Thyroid gland (tissue), 4 donors: ENCODE measurements around the gene DNAAF5. TPM values are rescaled to one million over a fixed set of nuclear protein-coding genes. Genes with fewer than 3 reads are reported as not detected.

Experiments used
- DNase-seq, 2 donors: peaks; one replicate each; pipeline ENCODE4 v3.0.0-alpha.2; 2019
- H3K27ac ChIP-seq, 3 donors: fragments of 200-600 bp; sonication (generic); 1 replicate in 2 of 3; 2 replicates in 1 of 3; pipeline ENCODE4 v1.5.1; 2016 to 2019; ENCODE audit warnings: mild to moderate bottlenecking in 1 of 3, moderate library complexity in 1 of 3
- H3K27me3 ChIP-seq: fragments of 200-600 bp; sonication (generic); one replicate; pipeline ENCODE4 v1.5.1; 2019
- H3K36me3 ChIP-seq, 2 donors: fragments of 200-600 bp; sonication (generic); one replicate each; pipeline ENCODE4 v1.5.1; 2016 to 2019
- H3K4me1 ChIP-seq, 2 donors: fragments of 200-600 bp; sonication (generic); one replicate each; pipeline ENCODE4 v1.5.1; 2017 to 2019
- H3K4me3 ChIP-seq, 3 donors: fragments of 200-600 bp; sonication (generic); replicated peaks in 1 of 3; 1 replicate in 2 of 3; 2 replicates in 1 of 3; pipeline ENCODE4 v1.5.1; 2016; ENCODE audit warnings: mild to moderate bottlenecking in 1 of 3
- H3K9me3 ChIP-seq: fragments of 200-600 bp; sonication (generic); one replicate; pipeline ENCODE4 v1.5.1; 2017
- CTCF ChIP-seq, 6 experiments: fragments of 200-600 bp in 3 of 6; fragments of 450-650 bp in 3 of 6; sonication (generic) in 3 of 6; IDR thresholded peaks; one replicate each; pipeline ENCODE4 v1.5.1; 2016 to 2019; ENCODE audit warnings: antibody characterized with exemption in 6 of 6, mild to moderate bottlenecking in 2 of 6, inconsistent platforms in 1 of 6, moderate library complexity in 1 of 6
- POLR2A ChIP-seq, 2 donors: fragments of 450-650 bp; IDR thresholded peaks; one replicate each; pipeline ENCODE4 v1.6.1; 2017; ENCODE audit warnings: antibody characterized with exemption in 2 of 2, mild to moderate bottlenecking in 2 of 2, moderate library complexity in 1 of 2
- WGBS, 2 donors: methylation state at CpG; one replicate each; pipeline ENCODE4 v1.1.5; 2017; 5-methylcytosine and 5-hydroxymethylcytosine counted together
- intact Hi-C: fragments of 100-400 bp; cut with DNase I; formaldehyde crosslinking; loops from one replicate; pipeline ENCODE4 v1.15.1; 2023
- total RNA-seq, 4 donors: library from RNA; depleted of rRNA; stranded (reverse); fragments of >200 nt; gene quantifications; one replicate each; pipeline ENCODE4 v1.2.3, GENCODE V29; 2016

Gene DNAAF5
- total RNA-seq, 4 donors from 2014 or later, result 20.2 to 40.7 (median 34.0) TPM

GRCh38 chr7:755413-755805, 28.9 kb downstream of the DNAAF5 start:
- Histone ChIP-seq H3K27me3 (no peaks in the 10 kb centered on the region), H3K36me3 (peaks cover 36 to 39% of the 10 kb centered on the region in 2 donors), H3K4me1 (no peaks in the 10 kb centered on the region), H3K4me3 (no peak overlapping the region), H3K9me3 (no peaks in the 10 kb centered on the region), H3K27ac (no peak overlapping the region)
- TF ChIP-seq CTCF (IDR thresholded peaks at IDR 0.05) (no peak), POLR2A (IDR thresholded peaks at IDR 0.05) (no peak)
- 86 to 90% methylated on average over 9 of the region's 9 CpGs for WGBS, 2 donors
- intact Hi-C loops, result no loop called here
- no peak for DNase-seq

- DNase-seq, result no peak
- no peak for TF ChIP-seq POLR2A (IDR thresholded peaks at IDR 0.05)
- no peak for TF ChIP-seq CTCF (IDR thresholded peaks at IDR 0.05)
- no peak overlapping the region for H3K4me3 ChIP-seq
- 92 to 95% methylated on average over 11 to 28 of the region's 30 CpGs for whole genome bisulfite sequencing, 2 donors
- no peaks in the 10 kb centered on the region for H3K9me3 ChIP-seq
- no peak overlapping the region for H3K27ac ChIP-seq
- no peaks in the 10 kb centered on the region for H3K27me3 ChIP-seq
- intact Hi-C loops, result no loop called here
- peaks cover 39% of the 10 kb centered on the region in 2 donors for H3K36me3 ChIP-seq
- H3K4me1 ChIP-seq, result no peaks in the 10 kb centered on the region
Measured at GRCh38 chr7:756231-756927, 29.9 kb downstream of the DNAAF5 start.

GRCh38 chr7:756928-757560, 30.5 kb downstream of the DNAAF5 start:
- Histone ChIP-seq H3K9me3 (no peaks in the 10 kb centered on the region), H3K4me3 (no peak overlapping the region), H3K27me3 (no peaks in the 10 kb centered on the region), H3K4me1 (no peaks in the 10 kb centered on the region), H3K36me3 (peaks cover 39 to 46% of the 10 kb centered on the region in 2 donors), H3K27ac (no peak overlapping the region)
- 95 to 97% methylated on average over 28 to 31 of the region's 35 CpGs for WGBS, 2 donors
- no peak for DNase-seq
- intact Hi-C loops, result no loop called here
- TF ChIP-seq POLR2A (IDR thresholded peaks at IDR 0.05), result no peak
- no peak for TF ChIP-seq CTCF (IDR thresholded peaks at IDR 0.05)

- Histone ChIP-seq H3K9me3 (no peaks in the 10 kb centered on the region), H3K27me3 (no peaks in the 10 kb centered on the region), H3K4me3 (no peak overlapping the region), H3K27ac (no peak overlapping the region), H3K4me1 (no peaks in the 10 kb centered on the region), H3K36me3 (peaks cover 44 to 46% of the 10 kb centered on the region in 2 donors)
- WGBS, 2 donors, result 90 to 91% methylated on average over 13 to 19 of the region's 19 CpGs
- TF ChIP-seq POLR2A (IDR thresholded peaks at IDR 0.05) (no peak), CTCF (IDR thresholded peaks at IDR 0.05) (no peak)
- no peak for DNase-seq
- intact Hi-C loops, result no loop called here
Measured at GRCh38 chr7:757741-758163, 31.3 kb downstream of the DNAAF5 start.

GRCh38 chr7:759569-759968, 33.1 kb downstream of the DNAAF5 start:
- no peaks in the 10 kb centered on the region for H3K9me3 ChIP-seq
- H3K27me3 ChIP-seq, result no peaks in the 10 kb centered on the region
- peaks cover 57 to 59% of the 10 kb centered on the region in 2 donors for H3K36me3 ChIP-seq
- intact Hi-C loops, result no loop called here
- 93 to 94% methylated on average over 8 of the region's 8 CpGs for WGBS, 2 donors
- DNase-seq, result no peak
- no peak for TF ChIP-seq POLR2A (IDR thresholded peaks at IDR 0.05)
- no peak for TF ChIP-seq CTCF (IDR thresholded peaks at IDR 0.05)
- H3K27ac ChIP-seq, result no peak overlapping the region
- no peak overlapping the region for H3K4me3 ChIP-seq
- no peaks in the 10 kb centered on the region for H3K4me1 ChIP-seq
